AG04449 (cell line): ENCODE results near the gene GFOD1.

Experiments used
- CTCF ChIA-PET: fragments of 350-600 bp; formaldehyde crosslinking; extraction: SDS; loops from one replicate; lab custom pipeline; 2021; ENCODE audit warnings: antibody characterized with exemption; lab: Yijun Ruan, JAX
- POLR2A ChIA-PET: fragments of 400-600, 350-600 bp; formaldehyde crosslinking; extraction: SDS; loops from one replicate; lab custom pipeline; 2020; ENCODE audit warnings: antibody characterized with exemption, inconsistent platforms; lab: Yijun Ruan, JAX
- DNase-seq: peaks from one replicate; pipeline ENCODE4 v3.0.0-alpha.2; 2010; ENCODE audit warnings: low read depth, low spot score
- H3K4me3 ChIP-seq: 2 replicates; pipeline ENCODE4 v1.5.1; 2011; ENCODE audit warnings: low read depth, mild to moderate bottlenecking, control low read depth, low read length
- CTCF ChIP-seq: IDR thresholded peaks from one replicate; pipeline ENCODE4 v1.5.1; 2011; ENCODE audit warnings: mild to moderate bottlenecking, moderate library complexity, low read length, control low read depth, inconsistent platforms; ENCODE audit not compliant: insufficient read depth; ENCODE audit errors: missing control alignments

GFOD1 gene

GRCh38 chr6:13431059-13431656, 56.2 kb downstream of the GFOD1 start:
- CTCF ChIA-PET, result interaction anchor here (1.2 to 1.5 kb wide), 3 partner anchors 11 to 15 kb away, joined by 3 to 4 read pairs (median 3); no protein-coding TSS in a partner anchor
- DNase-seq, result no peak
- H3K4me3 ChIP-seq, result no peak overlapping the region
- POLR2A ChIA-PET, result interaction anchor here (0.6 kb wide), 1 partner anchor 184 kb away, joined by 3 read pairs; the partner anchor contains the start of gene NOL7
- no peak for TF ChIP-seq CTCF

GRCh38 chr6:13429406-13429753, 58.0 kb downstream of the GFOD1 start:
- ChIA-PET POLR2A (no interaction called here), CTCF (interaction anchor here (0.8 kb wide), 1 partner anchor 16 kb away, joined by 3 read pairs; no protein-coding TSS in a partner anchor)
- H3K4me3 ChIP-seq, result no peak overlapping the region
- TF ChIP-seq CTCF, result no peak
- no peak for DNase-seq

- CTCF ChIA-PET, result interaction anchor here (0.8 kb wide), 1 partner anchor 15 kb away, joined by 3 read pairs; no protein-coding TSS in a partner anchor
- no peak for TF ChIP-seq CTCF
- POLR2A ChIA-PET, result no interaction called here
- H3K4me3 ChIP-seq, result no peak overlapping the region
- no peak for DNase-seq
These were observed 58.6 kb downstream of the GFOD1 start for GRCh38 chr6:13428583-13429405.

GRCh38 chr6:13427801-13428582, 59.4 kb downstream of the GFOD1 start:
- ChIA-PET POLR2A (no interaction called here), CTCF (no interaction called here)
- no peak for DNase-seq
- TF ChIP-seq CTCF, result no peak
- H3K4me3 ChIP-seq, result no peak overlapping the region

GRCh38 chr6:13427316-13427715, 60.1 kb downstream of the GFOD1 start:
- ChIA-PET CTCF (no interaction called here), POLR2A (no interaction called here)
- H3K4me3 ChIP-seq, result no peak overlapping the region
- DNase-seq, result no peak
- TF ChIP-seq CTCF, result no peak
